HFFc6 (cell line): Measurements from ENCODE around the gene ZNF408. TPM values are rescaled to one million over a fixed set of nuclear protein-coding genes. Genes with fewer than 3 reads are reported as not detected.
A peak's percentile ranks its signal among the peaks of the same experiment; 100 is the strongest.

Experiments
- DNase-seq: peaks from one replicate; pipeline ENCODE4 v3.0.0-alpha.2; 2018
- H3K27ac Mint-ChIP-seq: 2 replicates; pipeline ENCODE4 v1.8.0; 2020; ENCODE audit warnings: mild to moderate bottlenecking, mixed read lengths
- H3K27me3 Mint-ChIP-seq: 2 replicates; pipeline ENCODE4 v1.8.0; 2021; ENCODE audit warnings: mild to moderate bottlenecking, moderate library complexity, mixed read lengths; ENCODE audit not compliant: insufficient read depth
- H3K36me3 Mint-ChIP-seq: 2 replicates; pipeline ENCODE4 v1.8.0; 2021; ENCODE audit warnings: low read depth, mixed read lengths
- H3K4me1 Mint-ChIP-seq: 2 replicates; pipeline ENCODE4 v1.8.0; 2020; ENCODE audit warnings: low read depth, mixed read lengths
- H3K4me3 Mint-ChIP-seq: 2 replicates; pipeline ENCODE4 v1.8.0; 2020; ENCODE audit warnings: mild to moderate bottlenecking, moderate library complexity, mixed read lengths
- H3K9me3 Mint-ChIP-seq: 2 replicates; pipeline ENCODE4 v1.8.0; 2020; ENCODE audit warnings: mild to moderate bottlenecking, mixed read lengths
- long read RNA-seq: library from polyadenylated mRNA; unstranded; transcript quantifications from one replicate; pipeline ENCODE4 v2.0.0, GENCODE V29; 2019
- total RNA-seq, 6 experiments: library from RNA; stranded (reverse); fragmentation: NEBNext Ultra II Directional; extraction: Animal tissue kit (Norgen Biotek cat#: 25700); gene quantifications; 2 replicates in 1 of 6; 3 replicates in 5 of 6; pipeline ENCODE4 v1.2.3, GENCODE V29; 2021
- TF ChIP-seq, protein P1 (sequence below): fragments of 200-600 bp; sonication (generic); IDR thresholded peaks from 2 replicates; pipeline ENCODE4 v1.5.0; 2021; ENCODE audit warnings: antibody characterized with exemption, mild to moderate bottlenecking

Gene ZNF408
- total RNA-seq, result 10 to 100 TPM in 1 of 6 experiments, 1 to 10 TPM in 5; 7.6 to 12.3 (median 9.0) TPM
- long read RNA-seq, transcript ZNF408-201 (5 exons, 2,442 nt), result major isoform, 16 of 19 reads
- long read RNA-seq, partial matches to known transcripts, result 2 of 19 reads
- long read RNA-seq, other reads (novel, unspliced or antisense), result 1 of 19 reads

DNA sequence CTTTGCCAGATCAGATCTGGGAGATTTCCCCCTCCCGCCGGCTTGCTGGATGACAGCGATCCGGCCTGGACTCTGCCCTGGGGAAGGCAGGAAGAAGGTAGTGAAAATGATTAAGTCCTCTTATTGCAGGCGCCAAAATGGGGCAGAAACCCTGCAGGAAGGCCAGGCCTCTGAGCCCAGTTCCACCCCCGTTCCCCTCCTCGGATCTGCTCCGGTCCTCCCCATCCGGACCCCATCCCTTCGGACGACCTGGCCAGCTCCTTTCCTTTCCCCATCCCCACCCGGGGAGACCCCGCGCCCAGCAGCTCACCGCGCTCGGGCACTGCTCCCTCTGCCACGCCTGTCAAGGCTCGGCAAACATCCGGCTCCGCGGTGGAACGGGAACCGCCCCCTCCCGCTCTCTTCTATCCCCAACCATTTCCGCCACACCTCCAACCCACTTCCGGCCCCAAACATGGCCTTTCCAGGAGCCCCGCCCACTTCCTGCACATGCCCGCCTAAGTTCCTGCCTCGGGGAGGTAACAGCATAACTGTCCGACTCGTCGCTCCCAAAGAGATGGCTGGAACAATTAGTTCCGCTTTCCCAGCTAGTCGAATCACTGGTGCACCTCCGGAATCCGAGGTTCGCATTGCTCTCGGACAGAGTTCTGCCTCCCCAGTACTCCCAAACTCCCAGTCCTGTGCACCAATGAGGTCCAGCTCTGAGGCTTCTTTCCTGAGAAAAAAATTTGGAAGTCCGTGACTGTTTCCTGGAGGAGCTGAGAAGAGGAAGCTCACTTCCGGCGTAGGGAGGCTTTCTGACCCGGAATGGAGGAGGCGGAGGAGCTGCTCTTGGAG is at the start of gene ZNF408, which contains the start of gene ARHGAP1:
ZNF408 (plus strand) TSS at position 791 of the 837 bp plus-strand sequence; CDS start at position 808, 17 bp downstream.
ARHGAP1 (minus strand) TSS at position 379 of the 837 bp plus-strand sequence. CDS start 4,512 bp downstream, outside the sequence.
- Mint-ChIP-seq H3K4me1 (peaks cover 32% of the 10 kb centered on the region), H3K27ac (peak within 1 kb of the TSS; percentile 100), H3K27me3 (no peaks in the 10 kb centered on the region), H3K9me3 (no peaks in the 10 kb centered on the region), H3K36me3 (peaks cover 31% of the 10 kb centered on the region), H3K4me3 (peak within 1 kb of the TSS; percentile 98)
- TF ChIP-seq, protein P1, sequence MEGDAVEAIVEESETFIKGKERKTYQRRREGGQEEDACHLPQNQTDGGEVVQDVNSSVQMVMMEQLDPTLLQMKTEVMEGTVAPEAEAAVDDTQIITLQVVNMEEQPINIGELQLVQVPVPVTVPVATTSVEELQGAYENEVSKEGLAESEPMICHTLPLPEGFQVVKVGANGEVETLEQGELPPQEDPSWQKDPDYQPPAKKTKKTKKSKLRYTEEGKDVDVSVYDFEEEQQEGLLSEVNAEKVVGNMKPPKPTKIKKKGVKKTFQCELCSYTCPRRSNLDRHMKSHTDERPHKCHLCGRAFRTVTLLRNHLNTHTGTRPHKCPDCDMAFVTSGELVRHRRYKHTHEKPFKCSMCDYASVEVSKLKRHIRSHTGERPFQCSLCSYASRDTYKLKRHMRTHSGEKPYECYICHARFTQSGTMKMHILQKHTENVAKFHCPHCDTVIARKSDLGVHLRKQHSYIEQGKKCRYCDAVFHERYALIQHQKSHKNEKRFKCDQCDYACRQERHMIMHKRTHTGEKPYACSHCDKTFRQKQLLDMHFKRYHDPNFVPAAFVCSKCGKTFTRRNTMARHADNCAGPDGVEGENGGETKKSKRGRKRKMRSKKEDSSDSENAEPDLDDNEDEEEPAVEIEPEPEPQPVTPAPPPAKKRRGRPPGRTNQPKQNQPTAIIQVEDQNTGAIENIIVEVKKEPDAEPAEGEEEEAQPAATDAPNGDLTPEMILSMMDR, result no peak
- peak; percentile 97 for DNase-seq

DNA sequence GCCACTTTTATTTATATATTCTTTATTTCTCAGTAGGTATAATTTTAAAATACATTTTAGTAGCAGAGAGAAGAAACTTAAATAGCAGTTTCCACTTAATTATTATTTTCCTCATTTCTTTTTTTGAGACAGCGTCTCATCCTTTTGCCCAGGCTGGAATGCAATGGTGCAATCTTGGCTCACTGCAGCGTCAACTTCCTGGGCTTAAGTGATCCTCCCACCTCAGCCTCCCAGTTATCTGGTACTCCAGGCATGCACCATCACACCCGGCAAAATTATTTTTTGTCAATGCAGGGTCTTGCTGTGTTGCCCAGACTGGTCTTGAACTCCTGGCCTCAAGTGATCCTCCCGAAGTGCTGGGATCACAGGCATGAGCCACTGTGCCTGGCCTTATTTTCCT is 45.2 kb upstream of the ZNF408 start:
- no peaks in the 10 kb centered on the region for H3K27me3 Mint-ChIP-seq
- TF ChIP-seq, protein P1, result no peak
- H3K4me3 Mint-ChIP-seq, result no peak overlapping the region
- 0 out of 2 replicates have a peak overlapping the region, but pooled peaks have one; percentile 2 for H3K27ac Mint-ChIP-seq
- peaks cover 45% of the 10 kb centered on the region for H3K36me3 Mint-ChIP-seq
- H3K4me1 Mint-ChIP-seq, result peaks cover 36% of the 10 kb centered on the region
- no peak for DNase-seq
- H3K9me3 Mint-ChIP-seq, result no peaks in the 10 kb centered on the region

DNA sequence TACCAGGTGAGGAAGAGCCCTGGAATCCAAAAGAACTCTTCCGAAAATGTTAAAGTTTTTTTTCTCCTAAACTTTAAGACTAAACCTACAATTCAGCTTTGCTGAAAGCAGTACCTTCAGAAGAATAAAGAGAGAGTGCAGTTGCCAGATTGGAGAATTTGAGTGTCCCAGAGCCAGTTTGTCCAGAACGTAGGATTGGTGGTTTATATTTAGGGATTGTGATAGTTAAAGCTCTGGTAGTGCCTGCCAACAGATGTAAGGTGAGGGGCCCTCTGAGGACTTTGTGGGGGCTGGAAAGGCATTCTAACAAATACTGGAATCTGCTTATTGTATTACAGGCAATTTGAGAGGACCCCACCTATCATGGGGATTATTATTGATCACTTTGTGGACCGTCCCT is 43.6 kb upstream of the ZNF408 start:
- TF ChIP-seq, protein P1, result no peak
- Mint-ChIP-seq H3K36me3 (peaks cover 40% of the 10 kb centered on the region), H3K27ac (peak overlapping the region; percentile 71; the same call in 1 of the 2 replicates), H3K4me3 (no peak overlapping the region), H3K9me3 (no peaks in the 10 kb centered on the region), H3K4me1 (peaks cover 36% of the 10 kb centered on the region), H3K27me3 (no peaks in the 10 kb centered on the region)
- DNase-seq, result no peak

DNA sequence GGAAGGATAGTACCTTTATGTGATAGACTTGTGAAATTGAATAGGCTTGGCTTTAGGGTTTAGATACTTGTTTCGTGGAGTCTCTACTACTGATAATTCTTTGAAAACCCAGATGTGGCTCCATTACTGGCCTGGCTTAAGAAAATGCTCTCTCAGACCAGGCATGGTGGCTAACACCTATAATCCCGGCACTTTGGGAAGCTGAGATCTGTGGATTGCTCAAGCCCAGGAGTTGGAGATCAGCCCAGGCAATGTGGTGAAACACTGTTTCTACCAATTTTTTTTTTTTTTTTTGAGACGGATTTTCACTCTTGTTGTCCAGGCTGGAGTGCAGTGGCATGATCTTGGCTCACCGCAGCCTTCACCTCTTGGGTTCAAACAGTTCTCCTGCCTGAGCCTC is 42.6 kb upstream of the ZNF408 start:
- TF ChIP-seq, protein P1, result no peak
- no peaks in the 10 kb centered on the region for H3K9me3 Mint-ChIP-seq
- peak overlapping the region; percentile 71 for H3K27ac Mint-ChIP-seq
- no peak overlapping the region for H3K4me3 Mint-ChIP-seq
- DNase-seq, result peak; percentile 53
- H3K36me3 Mint-ChIP-seq, result peaks cover 46% of the 10 kb centered on the region
- no peaks in the 10 kb centered on the region for H3K27me3 Mint-ChIP-seq
- peaks cover 37% of the 10 kb centered on the region for H3K4me1 Mint-ChIP-seq

DNA sequence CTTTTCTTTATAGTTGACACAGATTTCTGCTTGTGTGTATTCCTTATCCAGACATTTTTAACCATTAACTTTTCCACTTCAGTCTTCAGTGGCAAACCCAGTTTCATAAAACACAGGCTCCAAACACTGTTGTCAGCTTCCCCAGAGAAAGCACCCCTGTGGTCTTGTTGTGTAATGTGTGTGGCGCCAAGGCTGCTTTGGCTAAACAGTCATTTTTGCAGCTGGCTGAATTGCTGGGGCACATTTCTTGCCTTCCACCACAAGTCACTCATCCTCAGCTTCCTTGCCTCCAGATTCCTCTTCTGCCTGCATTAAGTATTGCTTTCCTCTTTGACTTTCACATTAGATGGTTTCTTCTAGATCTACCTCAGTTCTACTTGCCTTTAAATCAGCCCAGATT is 40.9 kb upstream of the ZNF408 start:
- TF ChIP-seq, protein P1, result no peak
- no peak for DNase-seq
- Mint-ChIP-seq H3K4me3 (no peak overlapping the region), H3K4me1 (peaks cover 46% of the 10 kb centered on the region), H3K36me3 (peaks cover 46% of the 10 kb centered on the region), H3K27ac (peak overlapping the region; percentile 0; the same call in 1 of the 2 replicates), H3K27me3 (no peaks in the 10 kb centered on the region), H3K9me3 (no peaks in the 10 kb centered on the region)
